HT-29 (cell line): ENCODE results near the gene GTPBP6. TPM values are rescaled to one million over a fixed set of nuclear protein-coding genes. Genes with fewer than 3 reads are reported as not detected.
"Not testable (repeated sequence)": the region's sequence is repeated elsewhere in the genome, so short reads cannot be mapped to it uniquely, and the experiment has no call there.

Experiments used
- DNase-seq: peaks from one replicate; pipeline ENCODE4 v3.0.0-alpha.2; 2015; ENCODE audit warnings: low spot score
- total RNA-seq: library from RNA; depleted of rRNA; stranded (reverse); fragments of >200 nt; shearing (Covaris generic); gene quantifications from 2 replicates; pipeline ENCODE4 v1.2.3, GENCODE V29; 2014

GTPBP6 gene
- total RNA-seq, 1 experiment from 2014 or later, result 111 TPM

- DNase-seq, result no peak
Observed at GRCh38 chrX:291411-291901, 27.1 kb downstream of the GTPBP6 start.

- DNase-seq, result no peak
Observed at GRCh38 chrX:290476-291166, 28.0 kb downstream of the GTPBP6 start.

DNA sequence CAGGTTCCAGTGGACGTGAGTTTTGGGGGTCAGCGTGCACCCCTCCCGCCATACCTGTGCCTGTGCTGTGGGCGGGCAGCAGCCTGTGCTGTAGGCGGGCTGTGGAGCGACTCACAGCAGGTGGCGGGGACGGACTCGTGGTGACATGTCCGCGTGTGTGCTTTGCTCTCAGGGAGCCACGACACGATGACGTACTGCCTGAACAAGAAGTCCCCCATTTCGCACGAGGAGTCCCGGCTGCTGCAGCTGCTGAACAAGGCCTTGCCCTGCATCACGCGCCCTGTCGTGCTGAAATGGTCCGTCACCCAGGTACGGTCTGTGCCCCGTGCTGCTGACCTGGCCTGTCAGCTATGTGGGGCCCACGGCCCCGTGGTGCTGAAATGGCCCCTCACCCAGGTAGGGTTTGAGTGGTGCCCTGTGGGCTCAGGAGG, 30.0 kb downstream of the GTPBP6 start:
- no peak for DNase-seq

- DNase-seq, result no peak
Observed at GRCh38 chrX:287670-288069, 30.9 kb downstream of the GTPBP6 start.

DNA sequence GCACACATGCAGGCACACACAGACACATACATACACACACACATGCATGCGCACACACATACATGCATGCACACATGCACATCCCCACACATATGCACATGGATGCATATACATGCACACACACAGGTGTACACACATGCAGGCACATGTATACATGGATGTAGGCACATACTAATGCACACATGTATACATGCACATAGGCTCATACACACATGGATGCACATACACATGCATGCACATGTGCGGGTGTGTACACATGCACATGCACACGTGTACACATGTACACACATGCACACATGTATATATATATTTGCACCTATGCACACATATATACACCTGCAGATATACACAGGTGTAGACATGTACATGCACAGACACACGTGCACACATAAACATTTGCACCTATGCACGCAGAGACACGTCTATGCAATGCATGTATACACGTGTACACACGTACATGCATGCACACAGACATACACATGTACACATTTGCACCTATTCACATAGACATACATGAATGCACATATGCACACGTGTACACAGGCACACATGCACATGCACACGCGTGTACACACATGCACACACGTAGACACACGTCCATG, 33.4 kb downstream of the GTPBP6 start:
- DNase-seq, result no peak

GRCh38 chrX:283115-283845, 35.3 kb downstream of the GTPBP6 start:
- DNase-seq, result peak; percentile 81

- DNase-seq, result not testable (repeated sequence)
Observed at GRCh38 chrX:282000-282681, 36.5 kb downstream of the GTPBP6 start.

DNA sequence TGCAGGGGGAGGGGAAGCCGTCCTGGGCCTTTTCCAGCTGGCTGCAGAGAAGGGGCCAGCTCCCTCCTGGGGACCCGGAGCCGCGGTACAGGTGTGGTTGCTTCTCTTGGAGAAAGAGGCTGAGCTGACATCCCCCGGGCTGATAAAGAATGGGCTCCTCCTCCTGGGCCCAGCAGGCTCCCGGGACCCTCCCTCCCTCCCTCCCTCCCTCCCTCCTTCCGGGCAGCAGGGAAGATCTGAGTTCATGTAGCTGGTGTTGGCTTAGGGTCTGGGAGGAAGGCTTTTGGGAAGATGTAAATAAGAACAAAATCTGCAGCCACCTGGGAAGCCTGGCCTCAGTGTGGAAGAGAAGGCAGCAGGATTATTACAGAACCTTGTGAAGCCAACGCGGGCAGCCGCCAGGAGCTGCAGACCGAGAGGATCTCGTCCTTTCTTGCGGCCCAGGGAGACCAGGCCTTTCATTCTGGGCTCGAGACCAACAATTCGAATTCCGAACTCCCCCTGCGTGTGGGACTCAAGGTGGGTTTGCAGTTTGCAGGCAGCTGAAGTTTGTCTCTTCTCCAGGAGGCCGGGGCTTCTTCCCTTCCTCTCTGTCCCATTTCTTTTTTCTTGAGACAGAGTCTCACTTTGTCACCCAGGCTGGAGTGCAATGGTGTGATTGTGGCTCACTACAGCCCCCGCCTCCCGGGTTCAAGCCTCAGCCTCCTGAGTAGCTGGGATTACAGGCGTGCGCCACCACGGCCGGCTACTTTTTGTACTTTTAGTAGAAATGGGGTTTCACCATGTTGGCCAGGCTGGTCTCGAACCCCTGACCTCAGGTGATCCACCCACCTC, 37.2 kb downstream of the GTPBP6 start, which contains the start of gene PLCXD1:
TSS of gene PLCXD1 (plus strand) at position 216 of the 834 bp plus-strand sequence. CDS start 2,807 bp downstream, outside the sequence.
- DNase-seq, result no peak

DNA sequence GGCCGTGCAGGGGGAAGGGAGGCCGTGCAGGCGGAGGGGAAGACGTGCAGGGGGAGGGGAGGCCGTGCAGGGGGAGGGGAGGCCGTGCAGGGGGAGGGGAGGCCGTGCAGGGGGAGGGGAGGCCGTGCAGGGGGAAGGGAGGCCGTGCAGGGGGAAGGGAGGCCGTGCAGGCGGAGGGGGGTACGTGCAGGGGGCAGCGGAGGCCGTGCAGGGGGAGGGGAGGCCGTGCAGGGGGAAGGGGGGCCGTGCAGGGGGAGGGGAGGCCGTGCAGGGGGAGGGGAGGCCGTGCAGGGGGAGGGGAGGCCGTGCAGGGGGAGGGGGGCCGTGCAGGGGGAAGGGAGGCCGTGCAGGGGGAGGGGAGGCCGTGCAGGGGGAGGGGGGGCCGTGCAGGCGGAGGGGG, 37.9 kb downstream of the GTPBP6 start:
- not testable (repeated sequence) for DNase-seq

DNA sequence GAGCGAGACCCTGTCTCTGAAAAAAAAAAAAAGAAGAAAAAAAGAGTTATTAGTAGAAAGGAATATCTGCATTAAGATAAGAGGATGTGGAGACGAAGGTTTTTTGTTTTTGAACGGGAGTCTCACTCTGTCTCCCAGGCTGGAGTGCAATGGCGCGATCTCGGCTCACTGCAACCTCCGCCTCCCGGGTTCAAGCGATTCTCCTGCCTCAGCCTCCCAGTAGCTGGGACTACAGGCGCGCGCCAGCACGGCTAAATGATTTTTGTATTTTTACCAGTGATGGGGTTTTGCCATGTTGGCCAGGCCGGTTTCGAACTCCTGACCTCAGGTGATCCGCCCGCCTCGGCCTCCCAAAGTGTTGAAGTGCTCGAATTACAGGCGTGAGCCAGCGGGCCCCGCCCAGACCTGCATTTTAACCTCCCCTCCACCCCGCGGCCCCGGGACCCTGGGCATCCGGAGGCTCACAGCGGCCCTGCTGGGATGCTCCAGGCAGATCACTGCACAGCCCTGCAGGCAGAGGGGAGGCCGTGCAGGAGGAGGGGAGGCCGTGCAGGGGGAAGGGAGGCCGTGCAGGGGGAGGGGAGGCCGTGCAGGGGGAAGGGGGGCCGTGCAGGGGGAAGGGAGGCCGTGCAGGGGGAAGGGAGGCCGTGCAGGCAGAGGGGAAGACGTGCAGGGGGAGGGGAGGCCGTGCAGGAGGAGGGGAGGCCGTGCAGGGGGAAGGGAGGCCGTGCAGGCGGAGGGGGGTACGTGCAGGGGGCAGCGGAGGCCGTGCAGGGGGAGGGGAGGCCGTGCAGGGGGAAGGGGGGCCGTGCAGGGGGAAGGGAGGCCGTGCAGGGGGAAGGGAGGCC, 38.6 kb downstream of the GTPBP6 start:
- not testable (repeated sequence) for DNase-seq

- peak; percentile 31 for DNase-seq
Observed at GRCh38 chrX:276581-277201, 41.9 kb downstream of the GTPBP6 start.

DNA sequence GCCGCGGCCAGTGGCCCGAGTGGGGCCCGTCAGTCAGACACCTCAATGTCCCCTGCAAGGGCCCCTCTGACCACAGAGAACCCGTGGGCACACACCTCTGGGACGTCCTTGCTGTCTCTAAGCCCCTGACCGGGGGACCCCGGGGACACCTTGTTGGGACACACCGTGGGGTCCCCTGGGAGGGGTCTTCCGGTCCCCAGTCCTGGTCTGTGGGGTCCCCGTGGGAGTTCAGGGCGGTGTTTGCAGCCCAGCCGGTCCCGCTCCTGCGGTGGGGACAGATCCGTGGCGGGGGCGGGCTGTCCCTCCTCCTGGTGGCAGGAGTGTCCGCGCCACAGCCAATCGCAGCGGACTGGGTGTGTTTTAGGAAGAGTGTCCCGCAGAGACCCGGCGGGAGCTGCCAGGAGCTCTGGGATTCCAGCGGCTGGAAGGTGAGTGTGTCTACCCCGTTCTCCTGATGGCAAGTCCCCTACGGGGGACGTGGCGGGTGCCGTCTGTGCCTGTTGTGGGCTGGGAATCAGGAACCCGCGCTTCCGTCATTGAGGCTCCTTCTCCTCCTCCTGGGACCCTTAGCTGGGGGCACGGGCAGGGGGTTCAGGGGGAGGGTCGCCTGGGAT, 42.5 kb downstream of the GTPBP6 start:
- peak; percentile 68 for DNase-seq

- no peak for DNase-seq
Observed at GRCh38 chrX:275476-275966, 43.1 kb downstream of the GTPBP6 start.

- DNase-seq, result peak; percentile 21
Observed at GRCh38 chrX:274904-275475, 43.6 kb downstream of the GTPBP6 start.

GRCh38 chrX:270848-271367, 47.7 kb downstream of the GTPBP6 start:
- no peak for DNase-seq

DNA sequence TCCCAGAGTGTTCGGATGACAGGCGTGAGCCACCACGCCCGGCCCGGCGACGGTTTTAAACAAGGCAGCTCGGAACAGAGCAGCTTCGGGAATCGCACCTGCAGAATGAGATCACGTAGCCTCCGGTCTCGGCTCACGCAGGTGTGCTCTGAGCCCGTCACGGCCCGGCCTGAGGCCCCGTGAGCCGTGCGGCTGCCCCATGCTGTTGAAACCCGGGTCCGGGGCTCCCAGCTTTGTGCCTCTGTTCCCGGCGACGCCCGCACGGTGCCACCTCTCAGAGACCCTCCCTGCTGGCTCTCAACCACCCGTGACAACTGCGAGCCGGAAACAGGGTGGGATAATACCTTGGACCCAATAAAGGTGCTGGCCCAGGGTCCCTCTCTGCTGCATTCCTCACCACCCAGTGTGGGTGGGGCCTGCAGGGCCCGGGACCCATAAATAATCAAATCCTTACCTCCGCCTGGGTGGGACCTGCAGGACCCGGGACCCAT, 50.8 kb downstream of the GTPBP6 start:
- DNase-seq, result peak; percentile 29

GRCh38 chrX:265502-265901, 53.1 kb downstream of the GTPBP6 start:
- no peak for DNase-seq
